A673 (cell line): ENCODE data around the gene PPP5C. TPM values are rescaled to one million over a fixed set of nuclear protein-coding genes. Genes with fewer than 3 reads are reported as not detected.

Experiments
- BruUV-seq: library from RNA; stranded (reverse); fragments of 400-500 nt; replicated peaks from 2 replicates; lab custom pipeline; 2021; lab: Mats Ljungman, UMichigan
- CTCF ChIA-PET: fragments of 300-600 bp; sonication (Branson Sonifier 250); formaldehyde crosslinking; loops from one replicate; lab custom pipeline; 2022; ENCODE audit warnings: antibody characterized with exemption; lab: Charles Lee
- POLR2A ChIA-PET: fragments of 300-600 bp; sonication (Branson Sonifier 250); formaldehyde crosslinking; loops from one replicate; lab custom pipeline; 2022; ENCODE audit warnings: antibody characterized with exemption; ENCODE audit not compliant: low non-redundant PET; lab: Charles Lee
- DNase-seq: peaks from one replicate; pipeline ENCODE4 v3.0.0-alpha.2; 2015; ENCODE audit warnings: low spot score
- H3K27ac ChIP-seq: fragments of 200-600 bp; sonication (generic); 2 replicates; pipeline ENCODE4 v1.5.1; 2016; ENCODE audit warnings: mixed run types, low read depth, mild to moderate bottlenecking, mixed read lengths, antibody characterized with exemption, low read length; ENCODE audit not compliant: poor library complexity, severe bottlenecking
- H3K27me3 ChIP-seq: fragments of 200-600 bp; sonication (generic); replicated peaks from 2 replicates; pipeline ENCODE4 v1.6.1; 2017; ENCODE audit warnings: mixed run types, low read depth, mild to moderate bottlenecking, mixed read lengths, antibody characterized with exemption, low read length; ENCODE audit not compliant: insufficient read depth, poor library complexity
- H3K36me3 ChIP-seq: fragments of 200-600 bp; sonication (generic); 2 replicates; pipeline ENCODE4 v1.6.1; 2016; ENCODE audit warnings: mixed run types, mild to moderate bottlenecking, mixed read lengths, antibody characterized with exemption, low read length; ENCODE audit not compliant: insufficient read depth, poor library complexity, severe bottlenecking
- H3K4me1 ChIP-seq: fragments of 200-600 bp; sonication (generic); 2 replicates; pipeline ENCODE4 v1.6.1; 2017; ENCODE audit warnings: mixed run types, mild to moderate bottlenecking, mixed read lengths, antibody characterized with exemption, low read length; ENCODE audit not compliant: insufficient read depth, poor library complexity, severe bottlenecking
- H3K4me3 ChIP-seq: fragments of 200-600 bp; sonication (generic); 2 replicates; pipeline ENCODE4 v1.5.1; 2016; ENCODE audit warnings: low read depth, mixed run types, mild to moderate bottlenecking, mixed read lengths, low read length; ENCODE audit not compliant: poor library complexity, severe bottlenecking
- H3K9me3 ChIP-seq: fragments of 200-600 bp; sonication (generic); 2 replicates; pipeline ENCODE4 v1.6.1; 2016; ENCODE audit warnings: mixed run types, low read depth, mild to moderate bottlenecking, mixed read lengths, antibody characterized with exemption, low read length; ENCODE audit not compliant: poor library complexity, severe bottlenecking
- EZH2 ChIP-seq: fragments of 200-600 bp; sonication (generic); IDR thresholded peaks from 2 replicates; pipeline ENCODE4 v1.6.1; 2017; ENCODE audit warnings: borderline replicate concordance, low read depth, mild to moderate bottlenecking, mixed read lengths, antibody characterized with exemption, low read length; ENCODE audit not compliant: poor library complexity, severe bottlenecking
- intact Hi-C: fragments of 100-400 bp; cut with micrococcal nuclease; formaldehyde crosslinking; loops from one replicate; pipeline ENCODE4 v1.10.0; 2022; ENCODE audit not compliant: unreplicated experiment
- total RNA-seq: library from RNA; stranded (reverse); gene quantifications from 2 replicates; pipeline ENCODE4 v1.2.3, GENCODE V29; 2021
- TF ChIP-seq, protein P1 (sequence below): fragments of 300-800, 200-600 bp; sonication (generic); conservative IDR thresholded peaks from 2 replicates; pipeline ENCODE4 v1.5.1; 2017; ENCODE audit warnings: low read depth, mild to moderate bottlenecking, antibody characterized with exemption, low read length, moderate library complexity, mixed read lengths

The PPP5C gene
- total RNA-seq, 1 experiment from 2014 or later = 164 TPM

DNA sequence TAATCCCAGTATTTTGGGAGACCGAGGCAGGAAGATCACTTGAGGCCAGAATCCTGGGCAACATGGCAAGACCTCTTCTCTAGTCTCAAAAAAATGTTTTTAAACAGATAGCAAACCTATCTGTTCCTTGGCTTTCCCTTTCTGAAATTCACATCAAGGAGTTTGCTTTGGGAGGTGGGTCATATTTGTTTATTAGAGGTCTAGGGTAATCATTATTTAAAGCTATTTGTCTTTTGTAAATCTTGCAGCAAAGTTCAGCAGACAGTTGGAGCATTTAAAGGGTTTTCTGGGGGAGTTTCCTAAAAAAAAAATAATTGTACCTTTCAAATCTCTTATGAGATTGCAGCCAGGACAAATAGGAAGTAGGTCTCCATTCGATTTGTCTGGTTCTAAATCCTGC, 17.5 kb downstream of the PPP5C start:
- Histone ChIP-seq H3K27me3 (no peaks in the 10 kb centered on the region), H3K36me3 (peaks cover 29% of the 10 kb centered on the region), H3K9me3 (no peaks in the 10 kb centered on the region), H3K4me1 (no peaks in the 10 kb centered on the region), H3K27ac (no peak overlapping the region), H3K4me3 (no peak overlapping the region)
- CTCF ChIA-PET = no interaction called here
- intact Hi-C loops = no loop called here
- TF ChIP-seq, protein P1, sequence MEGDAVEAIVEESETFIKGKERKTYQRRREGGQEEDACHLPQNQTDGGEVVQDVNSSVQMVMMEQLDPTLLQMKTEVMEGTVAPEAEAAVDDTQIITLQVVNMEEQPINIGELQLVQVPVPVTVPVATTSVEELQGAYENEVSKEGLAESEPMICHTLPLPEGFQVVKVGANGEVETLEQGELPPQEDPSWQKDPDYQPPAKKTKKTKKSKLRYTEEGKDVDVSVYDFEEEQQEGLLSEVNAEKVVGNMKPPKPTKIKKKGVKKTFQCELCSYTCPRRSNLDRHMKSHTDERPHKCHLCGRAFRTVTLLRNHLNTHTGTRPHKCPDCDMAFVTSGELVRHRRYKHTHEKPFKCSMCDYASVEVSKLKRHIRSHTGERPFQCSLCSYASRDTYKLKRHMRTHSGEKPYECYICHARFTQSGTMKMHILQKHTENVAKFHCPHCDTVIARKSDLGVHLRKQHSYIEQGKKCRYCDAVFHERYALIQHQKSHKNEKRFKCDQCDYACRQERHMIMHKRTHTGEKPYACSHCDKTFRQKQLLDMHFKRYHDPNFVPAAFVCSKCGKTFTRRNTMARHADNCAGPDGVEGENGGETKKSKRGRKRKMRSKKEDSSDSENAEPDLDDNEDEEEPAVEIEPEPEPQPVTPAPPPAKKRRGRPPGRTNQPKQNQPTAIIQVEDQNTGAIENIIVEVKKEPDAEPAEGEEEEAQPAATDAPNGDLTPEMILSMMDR = no peak
- no peak for TF ChIP-seq EZH2
- no TSS peak for BruUV-seq
- POLR2A ChIA-PET = no interaction called here
- no peak for DNase-seq

DNA sequence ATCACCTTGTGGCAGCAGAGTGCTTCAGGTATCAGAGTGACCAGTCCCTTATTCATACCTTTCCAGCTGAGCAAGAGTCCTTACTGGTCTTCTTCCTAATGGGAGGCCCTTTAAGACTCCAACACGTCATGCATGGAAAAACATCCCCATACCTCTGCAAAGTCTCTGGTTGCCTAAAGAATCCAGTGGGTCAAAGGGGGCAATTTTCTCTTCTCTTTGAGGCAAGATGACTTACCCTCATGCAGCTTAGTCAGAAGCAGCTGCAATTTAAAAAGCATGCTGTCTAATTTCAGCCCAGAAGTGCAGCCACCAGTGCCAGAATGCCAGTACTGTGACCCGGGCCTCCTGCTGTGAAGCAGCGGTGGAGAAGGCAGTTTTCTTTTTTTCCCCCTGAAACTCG, 18.7 kb downstream of the PPP5C start:
- no peak overlapping the region for H3K4me3 ChIP-seq
- intact Hi-C loops = no loop called here
- CTCF ChIA-PET = no interaction called here

DNA sequence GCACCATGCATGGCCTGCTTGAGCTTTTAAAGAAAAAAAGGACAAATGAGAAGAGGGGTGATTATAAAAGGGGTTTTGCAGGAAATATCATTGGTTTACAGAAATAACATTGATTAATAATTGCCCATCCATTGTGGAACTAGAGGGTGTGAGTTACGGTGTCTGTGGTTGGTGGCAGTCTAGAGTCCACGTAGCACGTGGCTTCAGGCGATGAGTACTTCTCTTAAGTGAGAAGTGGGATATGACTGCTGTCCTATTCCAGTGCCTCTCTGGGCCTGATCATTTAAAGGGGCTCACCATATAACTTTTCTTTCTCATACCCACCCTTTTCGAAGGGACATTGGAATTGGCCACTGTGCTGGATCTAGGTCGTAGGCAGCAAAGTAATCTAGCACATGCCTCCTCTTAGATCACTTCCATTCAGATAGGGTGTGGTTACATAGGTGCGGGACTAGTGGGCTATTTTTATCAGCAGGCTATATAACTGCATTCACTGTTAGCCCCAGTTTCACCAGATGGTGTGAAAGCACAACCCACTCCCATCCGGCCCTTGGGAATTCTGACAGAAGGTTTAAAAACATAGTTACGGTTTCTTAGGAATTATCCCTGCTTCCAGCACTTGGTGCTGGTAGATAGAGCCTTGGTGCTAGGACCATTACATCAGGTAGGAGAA, 19.9 kb downstream of the PPP5C start:
- CTCF ChIA-PET = no interaction called here
- H3K27ac ChIP-seq = no peak overlapping the region
- TF ChIP-seq EZH2 = no peak
- TF ChIP-seq, protein P1 = no peak
- no TSS peak for BruUV-seq
- intact Hi-C loops = no loop called here
- no peaks in the 10 kb centered on the region for H3K4me1 ChIP-seq
- POLR2A ChIA-PET = no interaction called here
- peaks cover 23% of the 10 kb centered on the region for H3K36me3 ChIP-seq
- no peaks in the 10 kb centered on the region for H3K9me3 ChIP-seq
- no peak for DNase-seq
- H3K4me3 ChIP-seq = no peak overlapping the region
- H3K27me3 ChIP-seq = no peaks in the 10 kb centered on the region

More for the DNA sequence above, 18.7 kb downstream of the PPP5C start:
- H3K36me3 ChIP-seq = peaks cover 23% of the 10 kb centered on the region
- H3K27me3 ChIP-seq = no peaks in the 10 kb centered on the region
- POLR2A ChIA-PET = no interaction called here
- no peaks in the 10 kb centered on the region for H3K4me1 ChIP-seq
- TF ChIP-seq, protein P1 = no peak
- no peak for TF ChIP-seq EZH2
- DNase-seq = no peak
- H3K27ac ChIP-seq = no peak overlapping the region
- BruUV-seq = no TSS peak
- no peaks in the 10 kb centered on the region for H3K9me3 ChIP-seq
